Psoas muscle (tissue), 8 donors: ENCODE results near the gene FAF1. TPM values are rescaled to one million over a fixed set of nuclear protein-coding genes. Genes with fewer than 3 reads are reported as not detected.

Source experiments
- ATAC-seq, 4 donors: fragments of 200-7000 bp; cut with Tn5 transposase; one replicate each; pipeline ENCODE4 v1.9.1; 2020; ENCODE audit warnings: moderate library complexity in 3 of 4, mild to moderate bottlenecking in 2 of 4
- DNase-seq, 2 donors: peaks; one replicate each; pipeline ENCODE4 v3.0.0-alpha.2; 2020
- H3K27ac ChIP-seq: fragments of 200-600 bp; one replicate; pipeline ENCODE4 v1.8.0; 2022
- H3K27me3 ChIP-seq, 3 donors: fragments of 200-600 bp in 1 of 3; one replicate each; pipeline versions ENCODE4 v1.6.1 to v1.8.0; 2013 to 2022; ENCODE audit warnings: low read length in 2 of 3, mild to moderate bottlenecking in 2 of 3, moderate library complexity in 1 of 3; ENCODE audit not compliant: insufficient read depth in 3 of 3
- H3K36me3 ChIP-seq, 2 donors: fragments of 200-600 bp in 1 of 2; one replicate each; pipeline versions ENCODE4 v1.6.1 to v1.8.0; 2013 to 2022; ENCODE audit warnings: low read depth in 1 of 2, mild to moderate bottlenecking in 1 of 2, moderate library complexity in 1 of 2; ENCODE audit not compliant: insufficient read depth in 1 of 2
- H3K4me1 ChIP-seq: fragments of 200-600 bp; one replicate; pipeline ENCODE4 v1.8.0; 2022
- H3K4me3 ChIP-seq: fragments of 200-600 bp; one replicate; pipeline ENCODE4 v1.8.0; 2022; ENCODE audit warnings: mild to moderate bottlenecking
- H3K9me3 ChIP-seq: fragments of 200-600 bp; one replicate; pipeline ENCODE4 v1.8.0; 2022
- CTCF ChIP-seq: fragments of 200-600 bp; IDR thresholded peaks from one replicate; pipeline ENCODE4 v1.8.0; 2022; ENCODE audit warnings: antibody characterized with exemption
- WGBS, 3 donors: extraction: QIAGEN DNeasy Blood & Tissue Kit; methylation state at CpG; one replicate each; pipeline versions ENCODE4 v1.1.6 to v1.1.7; 2013; 5-methylcytosine and 5-hydroxymethylcytosine counted together
- intact Hi-C, 2 donors: fragments of 100-400 bp; cut with DNase I; formaldehyde crosslinking; loops; one replicate each; pipeline versions ENCODE4 v1.11.0 to v1.14.2; 2022
- polyA plus RNA-seq, 3 donors: library from polyadenylated mRNA; stranded (reverse); fragments of 200-250 nt; gene quantifications; one replicate each; pipeline ENCODE4 v1.2.3, GENCODE V29; 2013
- total RNA-seq, 4 donors: library from RNA; stranded (reverse); fragmentation: NEBNext Ultra II Directional in 2 of 4; extraction: Animal tissue kit (Norgen Biotek cat#: 25700) in 2 of 4; gene quantifications; one replicate each; pipeline versions ENCODE4 v1.2.1 to v1.2.4, GENCODE V29; 2021 to 2023
- donor health status: healthy with polysubstance abuse.
- donor health status: DM: no; HTN: no; CAD: no; lungs with moderate emphysema.
- donor health status: Bipolar disorder and iron deficiency.
- donor health status: healthy.
- donor health status: DM: yes; HTN: yes; CAD: no.
- donor health status: DM: no; HTN: no; CAD: no.
- donor health status: DM: no; HTN: no; CAD: no.
- donor health status: DM: yes; HTN: yes; CAD: no.

Gene FAF1
- total and polyA plus RNA-seq, 7 donors, result 67.8 to 128 (median 108) TPM

GRCh38 chr1:50921029-50921428 is 39.0 kb downstream of the FAF1 start:
- 96 to 100% (median 99%) methylated on average over 4 of the region's 4 CpGs for WGBS, 3 donors
- TF ChIP-seq CTCF, result no peak
- peaks cover 6% of the 10 kb centered on the region for H3K9me3 ChIP-seq
- no peaks in the 10 kb centered on the region for H3K27me3 ChIP-seq
- intact Hi-C loops, result no loop called here
- no peak for ATAC-seq
- peaks cover 9% of the 10 kb centered on the region for H3K4me1 ChIP-seq
- no peak overlapping the region for H3K27ac ChIP-seq
- no peaks in the 10 kb centered on the region for H3K36me3 ChIP-seq
- no peak overlapping the region for H3K4me3 ChIP-seq
- no peak for DNase-seq

GRCh38 chr1:50920409-50920808 is 39.7 kb downstream of the FAF1 start:
- TF ChIP-seq CTCF, result no peak
- WGBS, 3 donors, result 91 to 96% (median 92%) methylated on average over 1 of the region's 1 CpG
- intact Hi-C loops, result no loop called here

DNA sequence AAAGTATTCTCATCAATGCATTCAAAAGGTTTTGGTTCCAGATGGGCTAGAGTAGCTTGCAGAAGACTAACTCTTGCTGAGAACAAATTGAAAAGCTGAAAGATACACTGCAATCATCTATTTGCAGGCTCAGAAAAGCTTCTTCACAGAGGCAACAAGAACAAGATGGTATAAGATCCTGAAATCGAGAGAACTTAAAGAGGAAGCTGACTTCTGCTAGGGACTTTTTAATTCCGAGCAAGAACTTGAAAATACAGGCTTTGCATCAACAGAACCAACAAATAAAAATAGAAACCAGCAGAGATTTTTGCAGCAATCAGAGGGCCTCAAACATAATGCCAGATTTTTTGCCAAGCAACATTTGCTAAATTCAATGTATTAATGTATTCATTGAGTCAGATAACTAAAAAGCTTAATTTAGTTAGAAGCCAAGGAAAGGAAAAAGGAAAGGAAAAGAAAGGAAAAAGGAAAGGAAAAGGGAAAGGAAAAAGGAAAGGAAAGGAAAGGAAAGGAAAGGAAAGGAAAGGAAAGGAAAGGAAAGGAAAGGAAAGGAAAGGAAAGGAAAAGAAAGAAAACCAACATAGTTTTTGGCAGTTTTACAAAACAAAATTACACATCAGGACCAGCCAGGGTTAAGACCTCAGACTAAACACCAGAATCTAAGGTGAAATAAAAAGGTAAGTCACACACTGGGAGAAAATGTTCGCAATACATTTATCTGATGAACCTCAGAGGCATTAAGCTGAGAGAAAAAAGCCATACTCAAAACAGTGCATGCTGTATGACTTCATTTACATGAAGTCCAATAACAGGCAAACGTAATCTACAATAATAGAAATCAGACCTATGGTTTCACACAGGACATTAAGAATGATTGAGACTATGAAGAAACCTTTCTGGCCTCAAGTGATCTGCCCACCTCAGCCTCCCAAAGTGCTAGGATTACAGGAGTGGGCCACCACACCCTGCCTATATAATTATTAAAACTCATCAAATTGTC is 42.6 kb downstream of the FAF1 start:
- TF ChIP-seq CTCF, result no peak

More at GRCh38 chr1:50920409-50920808, 39.7 kb downstream of the FAF1 start:
- no peak for ATAC-seq
- H3K27me3 ChIP-seq, result no peaks in the 10 kb centered on the region
- H3K4me3 ChIP-seq, result no peak overlapping the region
- DNase-seq, result no peak
- peaks cover 6% of the 10 kb centered on the region for H3K9me3 ChIP-seq
- no peaks in the 10 kb centered on the region for H3K36me3 ChIP-seq
- H3K4me1 ChIP-seq, result peaks cover 16% of the 10 kb centered on the region
- H3K27ac ChIP-seq, result no peak overlapping the region

GRCh38 chr1:50915621-50916020 is 44.4 kb downstream of the FAF1 start:
- Histone ChIP-seq H3K27ac (no peak overlapping the region), H3K4me3 (no peak overlapping the region), H3K27me3 (no peaks in the 10 kb centered on the region), H3K36me3 (no peaks in the 10 kb centered on the region), H3K9me3 (no peaks in the 10 kb centered on the region), H3K4me1 (peaks cover 22% of the 10 kb centered on the region)
- intact Hi-C loops, result no loop called here
- ATAC-seq, result no peak
- no peak for TF ChIP-seq CTCF
- DNase-seq, result no peak
- 95 to 99% (median 96%) methylated on average over 2 of the region's 2 CpGs for WGBS, 3 donors

More for the DNA sequence above, 42.6 kb downstream of the FAF1 start:
- H3K4me3 ChIP-seq, result no peak overlapping the region
- intact Hi-C loops, result no loop called here
- H3K36me3 ChIP-seq, result no peaks in the 10 kb centered on the region
- H3K27me3 ChIP-seq, result no peaks in the 10 kb centered on the region
- 89 to 90% (median 90%) methylated on average over 4 of the region's 4 CpGs for WGBS, 3 donors
- H3K9me3 ChIP-seq, result no peaks in the 10 kb centered on the region
- no peak overlapping the region for H3K27ac ChIP-seq
- peaks cover 22% of the 10 kb centered on the region for H3K4me1 ChIP-seq
- no peak for DNase-seq
- ATAC-seq, result no peak
